ENCODE measurements around the gene CHSY1.

The CHSY1 gene

DNA sequence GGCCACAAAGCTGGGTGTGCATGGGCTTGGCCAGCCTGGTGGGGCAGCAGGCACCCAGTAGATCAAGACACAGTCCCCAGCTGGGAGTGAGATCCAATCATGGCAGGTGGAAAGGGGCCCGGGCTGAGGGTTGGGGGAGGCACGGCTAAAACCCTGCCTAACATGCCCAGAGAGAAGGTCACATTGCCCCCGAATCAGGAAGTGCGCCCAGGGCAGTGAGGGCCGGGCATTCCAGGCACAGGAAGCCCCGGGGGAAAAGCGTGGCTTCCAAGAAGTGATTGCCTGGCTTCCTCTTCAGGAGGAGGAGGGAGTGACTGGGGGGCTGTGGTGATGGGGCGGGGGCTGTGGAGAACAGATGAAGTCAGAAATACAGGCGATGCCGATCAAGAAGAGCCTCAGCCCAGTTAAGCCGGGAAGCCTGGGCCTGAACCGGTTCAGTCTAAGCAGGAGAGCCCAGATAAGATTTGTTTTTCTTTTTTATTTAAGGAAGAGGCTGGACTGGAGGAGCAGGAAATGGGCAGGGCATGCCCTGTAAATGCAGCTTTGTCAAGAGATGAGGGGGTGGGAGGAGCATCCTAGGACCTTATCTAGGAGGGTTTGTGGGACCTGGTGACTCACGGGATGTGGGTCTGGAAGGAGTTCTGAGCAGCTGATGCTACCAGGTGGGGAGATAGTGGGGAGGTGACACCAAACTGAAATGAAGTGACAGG lies 83.9 kb downstream of the CHSY1 start:
- H3K4me3 ChIP-seq = peak overlapping the region; percentile 51
- H3K27ac ChIP-seq = peak overlapping the region; percentile 90 to 92
- peak; percentile 88 for DNase-seq (ENCODE audit: low spot score)
- TF ChIP-seq, protein P1, sequence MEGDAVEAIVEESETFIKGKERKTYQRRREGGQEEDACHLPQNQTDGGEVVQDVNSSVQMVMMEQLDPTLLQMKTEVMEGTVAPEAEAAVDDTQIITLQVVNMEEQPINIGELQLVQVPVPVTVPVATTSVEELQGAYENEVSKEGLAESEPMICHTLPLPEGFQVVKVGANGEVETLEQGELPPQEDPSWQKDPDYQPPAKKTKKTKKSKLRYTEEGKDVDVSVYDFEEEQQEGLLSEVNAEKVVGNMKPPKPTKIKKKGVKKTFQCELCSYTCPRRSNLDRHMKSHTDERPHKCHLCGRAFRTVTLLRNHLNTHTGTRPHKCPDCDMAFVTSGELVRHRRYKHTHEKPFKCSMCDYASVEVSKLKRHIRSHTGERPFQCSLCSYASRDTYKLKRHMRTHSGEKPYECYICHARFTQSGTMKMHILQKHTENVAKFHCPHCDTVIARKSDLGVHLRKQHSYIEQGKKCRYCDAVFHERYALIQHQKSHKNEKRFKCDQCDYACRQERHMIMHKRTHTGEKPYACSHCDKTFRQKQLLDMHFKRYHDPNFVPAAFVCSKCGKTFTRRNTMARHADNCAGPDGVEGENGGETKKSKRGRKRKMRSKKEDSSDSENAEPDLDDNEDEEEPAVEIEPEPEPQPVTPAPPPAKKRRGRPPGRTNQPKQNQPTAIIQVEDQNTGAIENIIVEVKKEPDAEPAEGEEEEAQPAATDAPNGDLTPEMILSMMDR (IDR thresholded peaks at IDR 0.05) = no peak

DNA sequence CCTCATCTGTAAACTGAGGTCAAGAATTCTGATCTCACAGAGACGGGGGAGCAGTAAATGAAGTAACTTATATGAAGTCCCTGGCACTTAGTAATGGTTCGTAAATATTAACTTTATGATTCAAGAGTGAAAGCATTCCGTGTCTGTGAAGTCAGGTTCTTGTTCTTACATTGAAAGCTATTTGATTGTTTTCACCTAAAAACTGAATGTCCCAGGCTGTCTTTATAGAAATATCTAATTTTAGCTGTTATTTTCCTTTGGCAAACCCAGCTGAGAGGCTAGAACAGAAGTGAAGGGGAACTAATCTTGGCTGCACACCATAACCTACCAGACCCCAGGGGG lies 84.5 kb downstream of the CHSY1 start:
- DNase-seq (ENCODE audit: low spot score) = no peak
- H3K27ac ChIP-seq = peak overlapping the region; percentile 90 to 92
- TF ChIP-seq, protein P1 (IDR thresholded peaks at IDR 0.05) = no peak
- peak overlapping the region; percentile 51 for H3K4me3 ChIP-seq

DNA sequence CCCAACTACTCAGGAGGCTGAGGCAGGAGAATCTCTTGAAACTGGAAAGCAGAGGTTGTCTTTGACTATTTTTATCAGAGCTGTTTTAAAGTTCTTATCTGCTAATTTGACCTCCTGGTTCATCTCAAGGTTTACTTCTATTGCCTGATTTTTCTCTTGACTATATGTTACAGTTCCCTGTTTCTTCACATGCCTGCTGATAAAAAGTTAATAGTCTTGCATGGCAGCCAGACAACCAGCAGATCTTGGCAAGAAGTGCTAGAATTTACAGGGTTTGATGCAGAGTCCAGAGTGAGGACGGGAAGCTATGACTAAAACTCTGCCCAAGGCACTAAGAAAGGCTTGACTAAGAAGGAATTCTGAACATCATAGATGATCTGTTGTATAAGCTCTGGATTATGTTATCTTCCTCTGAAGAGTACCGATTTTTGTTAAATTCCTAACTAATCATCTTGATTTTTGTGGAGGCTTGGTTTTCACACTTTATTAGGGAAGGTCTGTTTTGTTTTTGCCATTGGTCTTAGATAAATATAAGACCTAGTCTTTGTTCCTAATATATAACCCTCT lies 85.9 kb downstream of the CHSY1 start:
- DNase-seq (ENCODE audit: low spot score) = no peak
- Histone ChIP-seq H3K27ac (peak overlapping the region in 1 of 2 donors; percentile 92), H3K4me3 (no peak overlapping the region)
- TF ChIP-seq, protein P1 (IDR thresholded peaks at IDR 0.05) = no peak

DNA sequence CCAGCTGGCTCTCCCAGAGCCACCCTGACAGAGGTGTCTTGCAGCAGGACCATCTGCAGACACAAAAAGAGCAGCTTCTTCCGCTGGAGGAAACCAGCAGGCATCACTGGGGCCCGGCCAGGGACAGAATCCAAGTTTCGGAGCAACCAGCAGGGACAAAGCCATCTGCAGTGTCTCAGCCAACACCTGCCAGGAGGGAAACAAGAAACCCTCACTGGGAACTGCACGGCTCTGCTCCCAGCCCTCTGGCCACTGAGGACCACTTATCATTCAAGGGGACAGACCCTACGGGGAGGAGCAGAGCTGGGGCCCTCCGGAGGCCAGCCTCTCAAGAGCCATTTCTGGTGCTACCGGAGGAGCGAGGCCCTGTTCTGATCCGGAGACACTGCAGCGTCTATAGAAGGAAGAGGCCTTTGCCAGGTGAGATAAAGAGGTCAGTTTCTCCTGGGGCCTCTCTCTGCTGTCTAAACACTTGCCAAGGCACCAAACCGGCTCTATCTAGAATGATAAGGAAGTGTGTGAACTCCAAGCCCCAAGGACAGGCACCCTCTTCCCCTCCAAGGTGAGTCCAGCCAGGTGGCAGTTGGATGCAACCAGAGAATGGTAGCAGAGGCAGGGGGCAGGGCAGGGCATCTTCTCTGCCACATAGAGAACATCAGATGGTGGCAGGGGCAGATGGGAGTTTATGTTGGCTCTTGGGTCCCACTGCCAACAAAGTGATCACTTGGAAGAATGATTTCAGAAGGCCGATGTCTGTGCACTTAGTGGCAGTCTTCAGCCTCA lies 89.0 kb downstream of the CHSY1 start:
- H3K4me3 ChIP-seq = no peak overlapping the region
- no peak for DNase-seq (ENCODE audit: low spot score)
- TF ChIP-seq, protein P1 (IDR thresholded peaks at IDR 0.05) = no peak
- no peak overlapping the region for H3K27ac ChIP-seq

DNA sequence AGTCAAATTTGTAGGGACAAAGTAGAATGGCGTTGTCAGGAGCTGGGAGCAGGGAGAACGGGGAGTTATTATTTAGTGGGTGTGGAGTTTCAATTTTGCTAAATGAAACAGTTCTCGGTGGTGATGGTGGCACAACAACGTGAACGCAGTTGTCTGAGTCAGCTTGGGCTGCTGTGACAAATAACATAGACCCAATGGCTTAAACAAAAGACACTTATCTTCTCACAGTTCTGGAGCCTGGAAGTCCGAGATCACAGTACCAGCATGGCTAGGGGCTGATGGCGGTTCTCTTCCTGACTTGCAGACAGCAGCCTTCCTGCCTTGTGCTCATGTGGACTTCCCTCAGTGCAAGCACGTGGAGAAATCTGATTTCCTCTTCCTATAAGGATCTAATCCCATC lies 90.2 kb downstream of the CHSY1 start:
- TF ChIP-seq, protein P1 (IDR thresholded peaks at IDR 0.05) = no peak
- DNase-seq (ENCODE audit: low spot score) = no peak
- Histone ChIP-seq H3K4me3 (no peak overlapping the region), H3K27ac (no peak overlapping the region)

DNA sequence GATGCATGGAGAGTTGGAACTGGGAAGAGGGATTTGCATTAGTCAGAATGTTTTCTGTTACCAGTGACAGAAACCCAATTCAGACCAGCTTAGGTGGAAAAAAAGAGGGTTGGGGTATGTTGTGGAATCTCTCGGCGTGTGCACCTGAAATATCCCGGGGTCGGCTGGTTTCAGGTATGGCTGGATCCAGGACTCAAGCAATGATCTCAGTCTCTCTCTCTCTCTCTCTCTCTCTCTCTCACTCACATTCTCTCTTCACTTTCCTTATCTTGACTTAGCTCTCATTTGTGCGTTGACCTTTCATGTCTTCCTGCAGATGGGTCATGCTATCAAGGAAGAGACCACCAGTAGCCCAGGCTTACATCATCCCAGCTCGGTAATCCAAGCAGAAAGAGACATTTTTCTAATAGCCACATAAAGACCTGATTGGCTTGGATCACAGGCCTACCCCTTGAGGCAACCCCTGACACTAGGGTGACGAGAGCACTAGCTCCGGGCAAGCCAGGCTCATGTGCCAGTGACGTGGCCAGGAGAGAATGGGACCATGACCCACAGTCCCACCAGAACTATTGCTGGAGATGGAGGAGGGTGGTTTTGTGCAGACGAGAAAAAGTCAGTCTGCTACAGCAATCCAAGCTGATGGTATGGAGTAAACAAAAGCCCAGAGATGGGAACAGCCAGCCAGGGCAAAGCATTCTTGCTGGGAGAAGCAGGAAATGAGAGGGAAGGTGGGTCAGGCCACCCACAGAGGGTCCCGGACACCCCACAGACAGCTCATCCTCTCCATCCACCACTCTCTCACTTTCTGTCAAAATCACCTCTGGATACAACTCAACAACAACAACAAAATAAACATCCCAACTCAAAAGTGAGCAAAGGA lies 91.7 kb downstream of the CHSY1 start:
- DNase-seq (ENCODE audit: low spot score) = no peak
- Histone ChIP-seq H3K27ac (no peak overlapping the region), H3K4me3 (no peak overlapping the region)
- TF ChIP-seq, protein P1 (IDR thresholded peaks at IDR 0.05) = no peak
